Epithelial cell of proximal tubule (primary cell): ENCODE data around the gene ARHGEF4. TPM values are rescaled to one million over a fixed set of nuclear protein-coding genes. Genes with fewer than 3 reads are reported as not detected.

ENCODE experiments used
- DNase-seq: peaks from one replicate; pipeline ENCODE4 v3.0.0-alpha.2; 2011; ENCODE audit warnings: low read depth
- H3K4me3 ChIP-seq: 2 replicates; pipeline ENCODE4 v1.5.1; 2011; ENCODE audit warnings: low read depth, mild to moderate bottlenecking, low read length
- total RNA-seq: library from RNA; depleted of rRNA; stranded (reverse); fragments of >200 nt; gene quantifications from 2 replicates; pipeline ENCODE4 v1.2.3, GENCODE V29; 2015
- TF ChIP-seq, protein P1 (sequence below): conservative IDR thresholded peaks from 2 replicates; pipeline ENCODE4 v1.5.1; 2012; ENCODE audit warnings: low read depth, mild to moderate bottlenecking, low read length

The ARHGEF4 gene
- total RNA-seq, 1 donor from 2014 or later = 2.1 TPM

DNA sequence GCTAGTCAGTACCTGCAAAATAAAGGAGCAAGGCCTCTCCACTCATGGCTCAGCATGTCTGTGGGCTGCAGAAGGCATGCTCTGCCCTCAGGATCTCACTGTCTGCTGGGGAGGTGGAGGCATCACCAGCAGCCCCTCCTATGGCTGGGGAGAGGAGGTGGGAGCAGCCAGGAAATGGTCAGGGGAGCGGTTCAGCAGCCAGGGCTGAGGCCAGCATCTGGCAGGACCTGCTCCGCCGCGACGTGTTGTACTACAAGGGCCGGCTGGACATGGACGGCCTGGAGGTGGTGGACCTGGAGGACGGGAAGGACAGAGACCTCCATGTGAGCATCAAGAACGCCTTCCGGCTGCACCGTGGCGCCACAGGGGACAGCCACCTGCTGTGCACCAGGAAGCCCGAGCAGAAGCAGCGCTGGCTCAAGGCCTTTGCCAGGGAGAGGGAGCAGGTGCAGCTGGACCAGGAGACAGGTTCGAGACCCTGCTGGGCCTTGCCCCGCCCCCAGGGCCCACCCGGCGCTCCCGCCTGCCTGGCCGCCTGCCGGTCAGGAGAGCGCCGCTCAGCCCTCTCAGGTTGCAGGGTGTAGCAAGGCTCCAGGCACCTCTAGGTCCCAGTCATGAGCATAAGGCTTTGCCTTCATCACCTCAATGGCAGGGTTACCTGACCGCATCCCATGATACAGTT, 207.5 kb downstream of the ARHGEF4 start:
- no peak overlapping the region for H3K4me3 ChIP-seq
- DNase-seq = no peak
- TF ChIP-seq, protein P1, sequence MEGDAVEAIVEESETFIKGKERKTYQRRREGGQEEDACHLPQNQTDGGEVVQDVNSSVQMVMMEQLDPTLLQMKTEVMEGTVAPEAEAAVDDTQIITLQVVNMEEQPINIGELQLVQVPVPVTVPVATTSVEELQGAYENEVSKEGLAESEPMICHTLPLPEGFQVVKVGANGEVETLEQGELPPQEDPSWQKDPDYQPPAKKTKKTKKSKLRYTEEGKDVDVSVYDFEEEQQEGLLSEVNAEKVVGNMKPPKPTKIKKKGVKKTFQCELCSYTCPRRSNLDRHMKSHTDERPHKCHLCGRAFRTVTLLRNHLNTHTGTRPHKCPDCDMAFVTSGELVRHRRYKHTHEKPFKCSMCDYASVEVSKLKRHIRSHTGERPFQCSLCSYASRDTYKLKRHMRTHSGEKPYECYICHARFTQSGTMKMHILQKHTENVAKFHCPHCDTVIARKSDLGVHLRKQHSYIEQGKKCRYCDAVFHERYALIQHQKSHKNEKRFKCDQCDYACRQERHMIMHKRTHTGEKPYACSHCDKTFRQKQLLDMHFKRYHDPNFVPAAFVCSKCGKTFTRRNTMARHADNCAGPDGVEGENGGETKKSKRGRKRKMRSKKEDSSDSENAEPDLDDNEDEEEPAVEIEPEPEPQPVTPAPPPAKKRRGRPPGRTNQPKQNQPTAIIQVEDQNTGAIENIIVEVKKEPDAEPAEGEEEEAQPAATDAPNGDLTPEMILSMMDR = no peak

DNA sequence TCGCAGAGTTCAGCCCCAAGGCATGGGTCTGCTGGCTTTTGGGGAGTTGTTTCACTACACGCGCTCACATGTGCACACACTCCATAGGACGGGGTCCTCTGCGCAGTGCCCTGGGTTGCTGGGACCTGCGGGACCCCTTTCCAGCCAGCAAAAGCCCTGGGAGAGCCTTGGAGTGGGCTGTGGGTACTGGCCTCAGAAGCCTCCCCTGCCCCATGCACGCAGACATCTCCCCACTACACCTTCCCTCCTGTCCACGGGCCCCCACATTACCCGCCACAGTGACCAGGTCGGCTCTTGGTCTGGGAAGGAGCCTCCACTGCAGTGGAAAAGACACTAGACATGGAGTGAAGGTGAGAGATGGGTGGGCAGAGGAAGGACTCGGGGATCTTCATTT, 208.0 kb downstream of the ARHGEF4 start:
- DNase-seq = no peak
- TF ChIP-seq, protein P1 = no peak
- no peak overlapping the region for H3K4me3 ChIP-seq

DNA sequence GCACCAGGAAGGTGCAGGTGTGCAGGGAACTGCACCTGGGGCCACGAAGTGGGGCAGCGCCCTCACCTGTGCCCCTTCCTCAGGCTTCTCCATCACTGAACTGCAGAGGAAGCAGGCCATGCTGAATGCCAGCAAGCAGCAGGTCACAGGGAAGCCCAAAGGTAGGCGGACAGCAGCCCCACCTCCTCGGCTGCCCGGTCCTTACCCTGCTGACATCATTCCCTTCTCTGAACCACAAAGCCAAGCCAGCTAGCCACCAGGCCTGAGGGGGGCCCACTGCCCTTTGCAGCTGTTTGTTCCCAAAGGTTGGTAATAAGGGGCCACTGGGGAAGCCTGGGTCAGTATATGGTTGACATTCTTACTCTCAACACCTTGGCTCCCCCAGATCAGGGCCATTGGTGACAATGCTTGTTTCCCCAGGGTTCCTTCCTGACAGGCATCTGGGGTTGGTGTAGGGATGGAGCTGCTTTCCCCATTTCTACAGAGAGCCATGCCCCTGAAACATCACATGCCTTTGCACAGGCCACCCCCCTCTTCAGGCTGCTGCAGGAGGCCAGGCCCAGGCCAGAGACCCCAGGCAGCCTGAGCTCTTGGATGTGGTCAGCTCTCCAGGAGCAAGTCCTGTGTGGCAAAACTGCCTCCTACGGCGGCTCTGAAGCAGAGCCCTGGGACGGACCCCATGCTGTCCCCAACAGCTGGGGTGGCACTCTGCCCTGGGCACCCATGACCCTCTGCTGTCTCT, 208.7 kb downstream of the ARHGEF4 start:
- TF ChIP-seq, protein P1 = no peak
- no peak overlapping the region for H3K4me3 ChIP-seq
- no peak for DNase-seq

DNA sequence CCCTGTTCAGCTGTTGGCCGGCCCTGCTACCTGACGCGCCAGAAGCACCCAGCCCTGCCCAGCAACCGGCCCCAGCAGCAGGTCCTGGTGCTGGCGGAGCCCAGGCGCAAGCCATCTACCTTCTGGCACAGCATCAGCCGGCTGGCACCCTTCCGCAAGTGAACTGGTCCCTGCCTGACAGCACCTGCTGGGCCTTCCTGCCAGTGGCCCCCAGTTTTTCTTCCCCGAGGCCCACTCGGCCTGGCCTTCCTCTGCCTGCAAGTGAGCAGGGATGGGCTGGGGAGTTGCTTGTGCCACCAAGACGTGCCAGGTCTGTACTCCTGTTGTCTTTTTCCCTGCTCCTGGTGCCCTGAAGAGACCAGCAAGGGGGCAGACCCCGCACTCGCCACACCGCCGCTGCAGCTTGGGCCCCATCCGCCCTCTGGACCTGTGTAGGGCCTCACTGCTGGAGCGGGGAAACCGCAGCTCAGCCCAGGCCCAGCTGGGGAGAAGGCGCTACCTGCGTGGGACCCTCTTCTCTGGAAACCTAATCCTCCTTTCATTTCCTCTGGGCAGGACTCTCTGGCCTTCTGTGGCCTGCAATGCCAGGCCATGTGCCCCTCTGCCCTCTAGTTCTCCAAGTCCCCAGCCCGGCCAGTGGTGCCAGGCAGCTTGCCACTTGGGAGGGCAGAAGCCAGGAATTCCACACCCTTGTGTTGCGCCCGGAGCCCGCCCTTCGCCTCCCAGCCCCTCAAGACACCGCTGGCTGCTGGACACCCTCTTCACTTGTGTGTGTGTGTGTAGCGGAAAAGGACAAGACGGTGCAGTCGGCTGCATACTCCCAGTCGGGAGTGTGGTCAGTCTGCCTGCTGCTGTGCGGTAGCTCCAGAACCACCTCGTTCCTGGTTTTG, 209.6 kb downstream of the ARHGEF4 start:
- TF ChIP-seq, protein P1 = no peak
- H3K4me3 ChIP-seq = no peak overlapping the region
- DNase-seq = no peak

DNA sequence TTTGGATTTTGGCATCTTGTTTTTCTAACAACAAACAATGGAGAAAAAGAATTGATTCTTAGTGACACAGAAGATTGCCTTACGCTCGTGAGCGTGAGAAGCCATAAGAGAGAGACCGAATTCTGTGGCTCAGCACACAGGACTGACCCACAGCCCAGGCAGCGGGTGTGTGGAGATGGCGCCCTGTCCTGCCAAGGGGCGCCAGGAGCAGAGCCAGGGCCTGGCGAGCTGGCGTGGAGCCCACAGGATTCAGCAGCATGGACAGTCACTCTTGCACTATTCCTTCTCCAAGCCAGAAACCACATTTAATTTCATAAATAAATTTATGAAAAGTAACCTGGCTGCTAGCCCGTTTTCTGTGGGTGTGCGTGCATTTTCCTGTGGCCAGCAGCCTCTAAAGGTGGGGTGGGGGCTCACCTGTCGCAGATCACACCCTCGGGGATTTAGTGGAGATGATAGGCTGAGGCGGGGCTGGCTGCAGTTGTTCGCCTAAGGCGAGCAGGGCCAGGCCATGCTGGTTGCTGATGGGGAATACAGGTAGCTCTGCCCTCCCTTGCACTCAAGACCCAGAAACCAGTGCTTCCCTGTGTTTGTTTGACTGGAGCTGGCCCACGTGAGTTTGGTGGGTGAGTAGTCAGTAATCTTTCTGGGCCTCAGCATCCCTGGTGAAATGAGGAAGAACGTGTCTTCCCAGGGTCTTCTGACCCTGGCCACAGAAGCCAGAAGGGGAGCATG, 210.4 kb downstream of the ARHGEF4 start:
- no peak for DNase-seq
- H3K4me3 ChIP-seq = no peak overlapping the region
- TF ChIP-seq, protein P1 = no peak

DNA sequence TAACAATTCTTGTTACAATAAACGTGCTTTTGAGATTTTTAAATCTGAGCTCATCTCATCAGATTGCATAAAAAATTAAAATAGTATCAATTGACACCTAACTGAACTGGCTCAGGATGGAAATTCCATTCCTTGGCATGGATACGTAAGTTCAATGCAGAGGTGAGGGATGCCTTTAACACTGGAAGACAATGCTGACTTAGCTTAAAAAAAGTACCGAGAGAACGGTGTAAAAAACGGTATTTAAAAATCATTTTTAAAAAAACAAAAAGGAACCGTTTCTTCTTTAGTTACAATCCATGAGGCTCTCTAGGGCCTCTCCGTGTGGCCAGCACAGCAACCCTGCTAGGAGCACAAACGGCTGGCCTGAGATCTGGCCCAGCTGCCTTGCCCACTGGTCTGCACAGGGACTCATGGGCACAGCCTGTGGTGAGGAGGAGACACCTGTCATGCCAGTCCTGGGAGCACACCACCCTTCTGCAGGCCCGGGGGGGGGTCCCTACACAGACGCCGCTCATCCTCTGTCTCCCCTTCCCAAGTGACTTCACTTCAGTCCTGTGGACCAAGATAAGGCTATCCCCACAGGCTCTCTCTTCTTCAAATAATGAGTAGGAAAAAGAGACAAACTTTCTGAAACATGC, 211.3 kb downstream of the ARHGEF4 start:
- TF ChIP-seq, protein P1 = no peak
- H3K4me3 ChIP-seq = no peak overlapping the region
- DNase-seq = no peak
